ENCODE results near the gene FLVCR1. TPM values are rescaled to one million over a fixed set of nuclear protein-coding genes. Genes with fewer than 3 reads are reported as not detected.

Gene FLVCR1
- total RNA-seq, 1 experiment from 2014 or later = 26.0 TPM

DNA sequence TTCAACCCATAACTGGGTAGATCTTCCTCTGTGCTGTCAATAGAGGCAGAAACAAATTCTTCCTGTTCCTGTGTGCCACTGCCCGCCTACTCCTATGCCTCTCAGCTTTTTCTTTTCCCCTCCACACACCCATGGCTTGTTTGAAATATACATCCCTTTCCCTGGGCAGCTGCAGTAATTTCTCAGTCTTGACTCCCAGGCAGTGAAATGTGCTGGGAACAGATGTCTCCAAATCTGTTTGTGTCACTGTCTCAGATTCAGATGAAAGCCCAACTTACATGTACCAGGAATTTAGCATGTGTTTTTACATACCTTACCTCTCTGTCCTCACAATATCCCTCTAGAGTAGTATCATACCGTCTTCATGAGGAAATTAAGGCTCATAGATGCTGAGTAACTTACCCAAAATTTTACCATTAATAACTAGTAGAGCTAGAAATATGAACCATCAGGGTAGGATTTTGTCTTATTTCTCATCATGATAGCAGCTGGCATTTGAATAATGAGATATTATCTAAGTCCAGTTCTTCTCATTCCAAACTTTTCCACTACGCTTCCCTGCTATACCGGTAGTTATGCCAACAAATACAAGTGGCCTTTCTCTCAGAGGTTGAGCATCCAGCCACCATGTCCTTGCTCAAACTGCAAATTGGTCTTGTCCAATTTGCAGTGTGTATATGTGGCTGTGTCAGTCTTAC, 87.5 kb downstream of the FLVCR1 start:
- CTCF ChIA-PET = no interaction called here
- no peak for TF ChIP-seq CTCF (IDR thresholded peaks at IDR 0.05; ENCODE audit: unreplicated experiment)
- peaks cover 9% of the 10 kb centered on the region for H3K4me1 Mint-ChIP-seq (ENCODE audit: low read depth, unreplicated experiment)
- no peak overlapping the region for H3K4me3 Mint-ChIP-seq (ENCODE audit: low read depth, unreplicated experiment)
- H3K9me3 Mint-ChIP-seq (ENCODE audit: low read depth, unreplicated experiment) = no peaks in the 10 kb centered on the region
- no peak overlapping the region for H3K27ac Mint-ChIP-seq (ENCODE audit: unreplicated experiment)
- peaks cover 7% of the 10 kb centered on the region for H3K36me3 Mint-ChIP-seq (ENCODE audit: insufficient read depth, unreplicated experiment)
- intact Hi-C loops (cut with micrococcal nuclease; ENCODE audit: unreplicated experiment) = no loop called here
- BruUV-seq (replicated peaks) = no TSS peak
- no peak for DNase-seq
- H3K27me3 Mint-ChIP-seq (ENCODE audit: unreplicated experiment) = no peaks in the 10 kb centered on the region

- H3K9me3 Mint-ChIP-seq (ENCODE audit: low read depth, unreplicated experiment) = no peaks in the 10 kb centered on the region
- no peak overlapping the region for H3K4me3 Mint-ChIP-seq (ENCODE audit: low read depth, unreplicated experiment)
- CTCF ChIA-PET = no interaction called here
Measured at GRCh38 chr1:212946872-212947271, 88.8 kb downstream of the FLVCR1 start.

More at GRCh38 chr1:212946872-212947271, 88.8 kb downstream of the FLVCR1 start:
- BruUV-seq (replicated peaks) = no TSS peak
- Mint-ChIP-seq H3K4me1 (ENCODE audit: low read depth, unreplicated experiment) (peaks cover 9% of the 10 kb centered on the region), H3K27ac (ENCODE audit: unreplicated experiment) (no peak overlapping the region), H3K27me3 (ENCODE audit: unreplicated experiment) (peaks cover 5% of the 10 kb centered on the region), H3K36me3 (ENCODE audit: insufficient read depth, unreplicated experiment) (peaks cover 11% of the 10 kb centered on the region)
- no peak for DNase-seq
- intact Hi-C loops (cut with micrococcal nuclease; ENCODE audit: unreplicated experiment) = no loop called here
- TF ChIP-seq CTCF (IDR thresholded peaks at IDR 0.05; ENCODE audit: unreplicated experiment) = no peak

Other genes with a start within 250 kb of the FLVCR1 start
- 11.1 and 13.0 TPM in 2 replicates for gene ATF3, start 249.5 kb upstream of the FLVCR1 start, total RNA-seq (2022)
- gene BATF3, start 158.4 kb upstream of the FLVCR1 start, total RNA-seq (2022) = 0.71 and 0.90 TPM in 2 replicates
- gene NSL1, start 66.5 kb upstream of the FLVCR1 start, total RNA-seq (2022) = 41.0 and 47.2 TPM in 2 replicates
- 9.3 and 10.3 TPM in 2 replicates for gene TATDN3, start 66.4 kb upstream of the FLVCR1 start, total RNA-seq (2022)
- gene SPATA45, start 10.6 kb upstream of the FLVCR1 start, total RNA-seq (2022) = 0.80 and 1.1 TPM in 2 replicates
- gene VASH2, start 92.3 kb downstream of the FLVCR1 start, total RNA-seq (2022) = 4.7 and 5.8 TPM in 2 replicates
- gene ANGEL2, start 157.6 kb downstream of the FLVCR1 start, total RNA-seq (2022) = 51.8 and 56.3 TPM in 2 replicates
- 23.5 and 24.1 TPM in 2 replicates for gene RPS6KC1, start 193.0 kb downstream of the FLVCR1 start, total RNA-seq (2022)

Measured in Calu3 (cell line).